Measurements from ENCODE around the gene TBC1D2B. TPM values are rescaled to one million over a fixed set of nuclear protein-coding genes. Genes with fewer than 3 reads are reported as not detected.
A peak's percentile ranks its signal among the peaks of the same experiment; 100 is the strongest.

TBC1D2B gene
- total RNA-seq, 5 donors from 2014 or later (not counting 1 experiment from before 2014, with no cell fraction given) = 86.1 to 106 (median 101) TPM

- H3K36me3 Mint-ChIP-seq = no peaks in the 10 kb centered on the region
- peaks cover 0 to 2% of the 10 kb centered on the region in 2 donors for H3K27me3 Mint-ChIP-seq
- no peak for DNase-seq
- H3K4me3 ChIP-seq (ENCODE audit: control insufficient read depth in 1 of 2, extremely low read depth in 1 of 2, low read length in 1 of 2) = no peak within 1 kb of the TSS
- H3K36me3 ChIP-seq (ENCODE audit: control insufficient read depth in 2 of 2, extremely low read depth in 1 of 2, insufficient read depth in 1 of 2, low read length in 1 of 2) = no peaks in the 10 kb centered on the region
- WGBS (ENCODE audit: insufficient coverage) = 81% methylated on average over 8 of the region's 11 CpGs
- POLR2A ChIA-PET = no interaction called here
- CTCF ChIA-PET = no interaction called here
- no peak within 1 kb of the TSS for H3K27ac Mint-ChIP-seq
- H3K9me3 Mint-ChIP-seq = no peaks in the 10 kb centered on the region
- no peak within 1 kb of the TSS for H3K27ac ChIP-seq (ENCODE audit: low read length)
- H3K4me3 Mint-ChIP-seq = no peak within 1 kb of the TSS
- no peaks in the 10 kb centered on the region for H3K9me3 ChIP-seq
- peaks cover 0 to 6% (median 6%) of the 10 kb centered on the region in 3 donors for H3K4me1 Mint-ChIP-seq
- peak in 1 of 4 experiments; percentile 24 for ATAC-seq (replicated peaks in 1 of 4)
- H3K4me1 ChIP-seq (ENCODE audit: control insufficient read depth in 1 of 2, extremely low read depth in 1 of 2, insufficient read depth in 2 of 2, low read length in 2 of 2) = peaks cover 0 to 8% of the 10 kb centered on the region in 2 experiments
- peaks cover 0 to 2% of the 10 kb centered on the region in 2 experiments for H3K27me3 ChIP-seq (replicated peaks in 1 of 2; ENCODE audit: control insufficient read depth in 2 of 2, extremely low read depth in 1 of 2, insufficient read depth in 2 of 2, low read length in 1 of 2)
Observed at GRCh38 chr15:78092261-78093041, 14.9 kb upstream of the TBC1D2B start, which contains the start of gene SH2D7. Gene SH2D7 (plus strand): TSS chr15:78092561. CDS start chr15:78092585, 24 bp downstream.

- Histone ChIP-seq H3K36me3 (ENCODE audit: control insufficient read depth in 2 of 2, extremely low read depth in 1 of 2, insufficient read depth in 1 of 2, low read length in 1 of 2) (no peaks in the 10 kb centered on the region), H3K27ac (ENCODE audit: low read length) (no peak overlapping the region), H3K27me3 (replicated peaks in 1 of 2; ENCODE audit: control insufficient read depth in 2 of 2, extremely low read depth in 1 of 2, insufficient read depth in 2 of 2, low read length in 1 of 2) (peaks cover 0 to 2% of the 10 kb centered on the region in 2 experiments), H3K4me3 (ENCODE audit: control insufficient read depth in 1 of 2, extremely low read depth in 1 of 2, low read length in 1 of 2) (no peak overlapping the region), H3K4me1 (ENCODE audit: control insufficient read depth in 1 of 2, extremely low read depth in 1 of 2, insufficient read depth in 2 of 2, low read length in 2 of 2) (peaks cover 0 to 8% of the 10 kb centered on the region in 2 experiments), H3K9me3 (no peaks in the 10 kb centered on the region)
- Mint-ChIP-seq H3K36me3 (no peaks in the 10 kb centered on the region), H3K4me1 (peaks cover 0 to 6% (median 6%) of the 10 kb centered on the region in 3 donors), H3K9me3 (no peaks in the 10 kb centered on the region), H3K4me3 (no peak overlapping the region), H3K27ac (no peak overlapping the region), H3K27me3 (peaks cover 0 to 2% of the 10 kb centered on the region in 2 donors)
- DNase-seq (no peak), ATAC-seq (replicated peaks in 1 of 4) (no peak)
- CTCF ChIA-PET = interaction anchor here (0.6 to 1.1 kb wide), 3 partner anchors 12 to 128 kb away, joined by 3 to 4 read pairs (median 4); no protein-coding TSS in a partner anchor
- WGBS (ENCODE audit: insufficient coverage) = 100% methylated on average over 2 of the region's 3 CpGs
- POLR2A ChIA-PET = interaction anchor here (0.6 to 0.7 kb wide), 2 partner anchors 27 to 50 kb away, joined by 3 read pairs; no protein-coding TSS in a partner anchor
Observed at GRCh38 chr15:78090422-78091063, 13.0 kb upstream of the TBC1D2B start.

DNA sequence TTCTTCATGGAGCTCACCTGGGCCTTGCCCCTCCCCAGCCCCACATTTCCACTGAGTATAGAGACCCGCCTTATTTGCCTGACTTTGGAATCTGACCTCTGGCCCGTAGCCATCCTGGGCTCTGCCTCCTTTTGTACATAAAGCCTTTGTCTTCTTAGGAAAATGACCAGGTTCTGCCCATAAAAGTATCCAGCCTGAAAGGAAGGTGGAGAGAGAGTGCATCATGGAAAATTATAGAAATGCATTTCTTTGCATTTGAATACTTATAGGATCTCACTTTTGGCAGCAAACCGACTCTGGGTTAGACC is 11.2 kb upstream of the TBC1D2B start:
- WGBS (ENCODE audit: insufficient coverage) = 89% methylated on average over 1 of the region's 3 CpGs
- Histone ChIP-seq H3K9me3 (no peaks in the 10 kb centered on the region), H3K4me1 (ENCODE audit: control insufficient read depth in 1 of 2, extremely low read depth in 1 of 2, insufficient read depth in 2 of 2, low read length in 2 of 2) (peaks cover 2 to 11% of the 10 kb centered on the region in 2 experiments), H3K36me3 (ENCODE audit: control insufficient read depth in 2 of 2, extremely low read depth in 1 of 2, insufficient read depth in 1 of 2, low read length in 1 of 2) (no peaks in the 10 kb centered on the region), H3K27me3 (replicated peaks in 1 of 2; ENCODE audit: control insufficient read depth in 2 of 2, extremely low read depth in 1 of 2, insufficient read depth in 2 of 2, low read length in 1 of 2) (peaks cover 0 to 2% of the 10 kb centered on the region in 2 experiments), H3K4me3 (ENCODE audit: control insufficient read depth in 1 of 2, extremely low read depth in 1 of 2, low read length in 1 of 2) (no peak overlapping the region), H3K27ac (ENCODE audit: low read length) (no peak overlapping the region)
- Mint-ChIP-seq H3K27me3 (no peaks in the 10 kb centered on the region), H3K4me3 (no peak overlapping the region), H3K36me3 (no peaks in the 10 kb centered on the region), H3K9me3 (no peaks in the 10 kb centered on the region), H3K27ac (no peak overlapping the region), H3K4me1 (peaks cover 0 to 6% (median 6%) of the 10 kb centered on the region in 3 donors)
- no peak for ATAC-seq (replicated peaks in 1 of 4)
- ChIA-PET POLR2A (no interaction called here), CTCF (interaction anchor here in 1 of 2 donors (0.7 kb wide), 1 partner anchor 175 kb away, joined by 8 read pairs; no protein-coding TSS in a partner anchor)
- DNase-seq = no peak

DNA sequence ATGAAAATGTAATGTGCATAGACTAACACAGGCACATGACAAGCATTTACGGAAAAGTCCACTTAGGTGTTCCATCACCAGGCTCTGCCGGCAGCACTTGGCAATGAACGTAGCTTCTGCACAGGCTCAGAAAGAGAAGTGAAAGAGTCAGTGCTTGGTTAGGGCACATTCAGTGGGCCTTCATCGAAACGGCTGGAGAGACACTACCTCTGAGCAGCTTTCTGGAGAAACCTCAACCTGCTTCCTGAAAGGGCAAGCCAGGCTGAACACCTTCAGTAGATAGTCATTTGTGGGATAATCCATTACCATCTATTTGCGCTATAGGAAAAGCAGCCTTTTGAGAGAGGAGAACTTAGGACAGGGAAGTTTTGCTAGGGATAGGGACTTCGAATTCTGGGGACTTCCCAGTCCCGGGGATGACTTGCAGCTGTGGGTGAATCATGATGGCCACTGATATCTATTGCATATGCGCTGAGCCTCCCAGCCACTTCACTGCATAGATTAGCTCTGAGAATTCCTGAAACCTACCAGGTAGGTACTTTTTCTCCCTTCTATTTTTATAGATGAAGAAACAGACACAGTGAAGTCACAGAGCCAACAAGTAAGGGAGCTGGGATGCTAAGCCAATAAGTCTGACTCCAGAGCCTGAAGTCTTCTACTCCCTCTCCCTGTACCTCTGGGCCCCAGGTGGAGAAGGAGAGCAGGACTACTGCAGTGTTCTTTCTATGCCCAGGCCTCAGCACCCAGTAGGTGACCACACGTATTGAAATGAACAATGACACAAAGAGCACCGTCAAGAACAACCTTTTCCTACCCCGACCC is 10.7 kb upstream of the TBC1D2B start:
- no peaks in the 10 kb centered on the region for H3K36me3 ChIP-seq (ENCODE audit: control insufficient read depth in 2 of 2, extremely low read depth in 1 of 2, insufficient read depth in 1 of 2, low read length in 1 of 2)
- Mint-ChIP-seq H3K4me1 (peaks cover 0 to 4% (median 3%) of the 10 kb centered on the region in 3 donors), H3K9me3 (no peaks in the 10 kb centered on the region), H3K27me3 (no peaks in the 10 kb centered on the region), H3K4me3 (no peak overlapping the region), H3K36me3 (no peaks in the 10 kb centered on the region), H3K27ac (no peak overlapping the region)
- peaks cover 3 to 11% of the 10 kb centered on the region in 2 experiments for H3K4me1 ChIP-seq (ENCODE audit: control insufficient read depth in 1 of 2, extremely low read depth in 1 of 2, insufficient read depth in 2 of 2, low read length in 2 of 2)
- ATAC-seq (replicated peaks in 1 of 4) = no peak
- CTCF ChIA-PET = no interaction called here
- POLR2A ChIA-PET = no interaction called here
- DNase-seq = no peak
- H3K27ac ChIP-seq (ENCODE audit: low read length) = no peak overlapping the region
- peaks cover 0 to 2% of the 10 kb centered on the region in 2 experiments for H3K27me3 ChIP-seq (replicated peaks in 1 of 2; ENCODE audit: control insufficient read depth in 2 of 2, extremely low read depth in 1 of 2, insufficient read depth in 2 of 2, low read length in 1 of 2)
- H3K4me3 ChIP-seq (ENCODE audit: control insufficient read depth in 1 of 2, extremely low read depth in 1 of 2, low read length in 1 of 2) = no peak overlapping the region
- no peaks in the 10 kb centered on the region for H3K9me3 ChIP-seq
- 85% methylated on average over 8 of the region's 12 CpGs for WGBS (ENCODE audit: insufficient coverage)

- H3K36me3 Mint-ChIP-seq = no peaks in the 10 kb centered on the region
- Histone ChIP-seq H3K4me3 (ENCODE audit: control insufficient read depth in 1 of 2, extremely low read depth in 1 of 2, low read length in 1 of 2) (no peak overlapping the region), H3K4me1 (ENCODE audit: control insufficient read depth in 1 of 2, extremely low read depth in 1 of 2, insufficient read depth in 2 of 2, low read length in 2 of 2) (peaks cover 3% of the 10 kb centered on the region in 2 experiments), H3K27me3 (replicated peaks in 1 of 2; ENCODE audit: control insufficient read depth in 2 of 2, extremely low read depth in 1 of 2, insufficient read depth in 2 of 2, low read length in 1 of 2) (no peaks in the 10 kb centered on the region), H3K27ac (ENCODE audit: low read length) (no peak overlapping the region), H3K36me3 (ENCODE audit: control insufficient read depth in 2 of 2, extremely low read depth in 1 of 2, insufficient read depth in 1 of 2, low read length in 1 of 2) (no peaks in the 10 kb centered on the region), H3K9me3 (no peaks in the 10 kb centered on the region)
- POLR2A ChIA-PET = no interaction called here
- WGBS (ENCODE audit: insufficient coverage) = no CpG with 5 or more reads among the region's 1 CpG
- no peak overlapping the region for H3K27ac Mint-ChIP-seq
- H3K27me3 Mint-ChIP-seq = no peaks in the 10 kb centered on the region
- no peaks in the 10 kb centered on the region for H3K4me1 Mint-ChIP-seq
- CTCF ChIA-PET = no interaction called here
- H3K4me3 Mint-ChIP-seq = no peak overlapping the region
- DNase-seq (no peak), ATAC-seq (replicated peaks in 1 of 4) (no peak)
- H3K9me3 Mint-ChIP-seq = no peaks in the 10 kb centered on the region
Observed at GRCh38 chr15:78085928-78086327, 8.4 kb upstream of the TBC1D2B start.

GRCh38 chr15:78084449-78084750 is 6.9 kb upstream of the TBC1D2B start:
- CTCF ChIA-PET = no interaction called here
- WGBS (ENCODE audit: insufficient coverage) = 100% methylated on average over 4 of the region's 5 CpGs

More at GRCh38 chr15:78084449-78084750, 6.9 kb upstream of the TBC1D2B start:
- Mint-ChIP-seq H3K4me3 (no peak overlapping the region), H3K27ac (no peak overlapping the region), H3K27me3 (no peaks in the 10 kb centered on the region), H3K36me3 (no peaks in the 10 kb centered on the region), H3K9me3 (no peaks in the 10 kb centered on the region), H3K4me1 (no peaks in the 10 kb centered on the region)
- no peak overlapping the region for H3K4me3 ChIP-seq (ENCODE audit: control insufficient read depth in 1 of 2, extremely low read depth in 1 of 2, low read length in 1 of 2)
- no peaks in the 10 kb centered on the region for H3K27me3 ChIP-seq (replicated peaks in 1 of 2; ENCODE audit: control insufficient read depth in 2 of 2, extremely low read depth in 1 of 2, insufficient read depth in 2 of 2, low read length in 1 of 2)
- no peaks in the 10 kb centered on the region for H3K9me3 ChIP-seq
- no peaks in the 10 kb centered on the region for H3K36me3 ChIP-seq (ENCODE audit: control insufficient read depth in 2 of 2, extremely low read depth in 1 of 2, insufficient read depth in 1 of 2, low read length in 1 of 2)
- no peak for ATAC-seq (replicated peaks in 1 of 4)
- no peak for DNase-seq
- no peak overlapping the region for H3K27ac ChIP-seq (ENCODE audit: low read length)
- POLR2A ChIA-PET = no interaction called here
- peaks cover 3% of the 10 kb centered on the region in 2 experiments for H3K4me1 ChIP-seq (ENCODE audit: control insufficient read depth in 1 of 2, extremely low read depth in 1 of 2, insufficient read depth in 2 of 2, low read length in 2 of 2)

Measured in T-cell (primary cell).